HK-2 (cell line): Measurements from ENCODE around the gene ZNF593OS.

Source experiments
- DNase-seq: peaks from one replicate; pipeline ENCODE4 v3.0.0-alpha.2; 2018; ENCODE audit not compliant: unreplicated experiment

ZNF593OS gene

GRCh38 chr1:26158908-26159742 is 12.5 kb downstream of the ZNF593OS start, which contains the start of gene FAM110D:
Gene FAM110D (plus strand): TSS chr1:26159079. CDS start chr1:26161292, 2,213 bp downstream.
- DNase-seq = no peak

GRCh38 chr1:26158271-26158907 is 13.2 kb downstream of the ZNF593OS start:
- no peak for DNase-seq

GRCh38 chr1:26156285-26157038 is 15.2 kb downstream of the ZNF593OS start:
- no peak for DNase-seq

- DNase-seq = no peak
Observed at GRCh38 chr1:26155370-26156284, 16.0 kb downstream of the ZNF593OS start.

GRCh38 chr1:26154750-26155149 is 16.9 kb downstream of the ZNF593OS start:
- DNase-seq = no peak

GRCh38 chr1:26153966-26154532 is 17.6 kb downstream of the ZNF593OS start:
- no peak for DNase-seq

- DNase-seq = no peak
Observed at GRCh38 chr1:26148887-26149286, 22.7 kb downstream of the ZNF593OS start.

GRCh38 chr1:26145960-26146294 is 25.7 kb downstream of the ZNF593OS start:
- no peak for DNase-seq

GRCh38 chr1:26145041-26145959 is 26.3 kb downstream of the ZNF593OS start:
- DNase-seq = peak; percentile 64

- DNase-seq = no peak
Observed at GRCh38 chr1:26142159-26142558, 29.5 kb downstream of the ZNF593OS start.

- no peak for DNase-seq
Observed at GRCh38 chr1:26138974-26139558, 32.6 kb downstream of the ZNF593OS start.

- DNase-seq = no peak
Observed at GRCh38 chr1:26134466-26134865, 37.2 kb downstream of the ZNF593OS start.

- no peak for DNase-seq
Observed at GRCh38 chr1:26132834-26133167, 38.8 kb downstream of the ZNF593OS start.

GRCh38 chr1:26132128-26132833 is 39.4 kb downstream of the ZNF593OS start:
- no peak for DNase-seq

GRCh38 chr1:26130695-26131094 is 40.9 kb downstream of the ZNF593OS start:
- DNase-seq = no peak

GRCh38 chr1:26129778-26130177 is 41.9 kb downstream of the ZNF593OS start:
- DNase-seq = no peak

GRCh38 chr1:26127235-26128163 is 44.1 kb downstream of the ZNF593OS start:
- DNase-seq = no peak
